ENCODE results near the gene IRX6. TPM values are rescaled to one million over a fixed set of nuclear protein-coding genes. Genes with fewer than 3 reads are reported as not detected.

IRX6 gene
- polyA plus RNA-seq, 3 donors: not detected

DNA sequence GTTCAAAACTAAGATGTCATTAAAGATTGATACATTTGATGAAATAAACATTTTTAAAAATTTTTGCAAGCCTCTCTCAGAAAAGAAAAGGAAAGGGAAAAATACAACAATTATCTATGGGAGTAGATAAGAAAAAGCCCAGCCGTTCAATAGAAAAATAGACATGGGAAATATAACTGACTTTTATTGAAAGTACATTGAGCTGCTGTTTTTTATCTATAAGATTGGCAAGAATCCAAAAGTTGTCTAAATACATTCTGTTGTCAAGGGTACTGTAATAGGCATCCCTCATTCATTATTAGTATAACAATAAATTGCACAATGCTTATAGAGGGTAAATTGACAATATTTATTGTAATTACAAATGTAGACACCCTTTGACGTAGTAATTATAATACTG lies 38.4 kb upstream of the IRX6 start:
- DNase-seq: no peak
- Mint-ChIP-seq H3K9me3 (peaks cover 2 to 6% (median 4%) of the 10 kb centered on the region in 7 donors), H3K27me3 (ENCODE audit: low read depth in 3 of 3) (peaks cover 0 to 8% (median 7%) of the 10 kb centered on the region in 3 donors), H3K27ac (no peak overlapping the region), H3K4me1 (no peaks in the 10 kb centered on the region), H3K4me3 (no peak overlapping the region), H3K36me3 (no peaks in the 10 kb centered on the region)
- Histone ChIP-seq H3K4me3 (replicated peaks in 1 of 3; ENCODE audit: low read depth in 2 of 3, low read length in 3 of 3) (no peak overlapping the region), H4K20me1 (ENCODE audit: insufficient read depth, low read length) (no peaks in the 10 kb centered on the region), H3K27me3 (ENCODE audit: control insufficient read depth in 2 of 2, insufficient read depth in 2 of 2, low read length in 2 of 2) (peaks cover 0 to 2% of the 10 kb centered on the region in 2 donors), H2AFZ (ENCODE audit: insufficient read depth, low read depth, low read length, poor library complexity, severe bottlenecking) (no peak overlapping the region), H3K36me3 (replicated peaks in 1 of 2; ENCODE audit: control insufficient read depth in 1 of 2, insufficient read depth in 2 of 2, low read length in 2 of 2) (no peaks in the 10 kb centered on the region), H3K4me1 (ENCODE audit: control insufficient read depth in 1 of 2, insufficient read depth in 2 of 2, low read length in 2 of 2) (no peaks in the 10 kb centered on the region), H3K9ac (ENCODE audit: insufficient read depth, low read length, poor library complexity, severe bottlenecking) (no peak overlapping the region), H3K79me2 (ENCODE audit: insufficient read depth, low read length) (no peaks in the 10 kb centered on the region), H3K9me3 (replicated peaks in 1 of 2; ENCODE audit: control insufficient read depth in 1 of 2, insufficient read depth in 1 of 2, low read length in 2 of 2) (peaks cover 0 to 4% of the 10 kb centered on the region in 2 donors), H3K4me2 (replicated peaks; ENCODE audit: extremely low read depth, low read length, poor library complexity, severe bottlenecking) (no peak overlapping the region), H3K27ac (ENCODE audit: low read depth in 1 of 2, low read length in 2 of 2) (no peak overlapping the region)
- WGBS (ENCODE audit: insufficient coverage): no CpG with 5 or more reads among the region's 2 CpGs
- intact Hi-C loops (cut with micrococcal nuclease): no loop called here
- TF ChIP-seq CTCF (IDR thresholded peaks at IDR 0.05): no peak

GRCh38 chr16:55289353-55289752 lies 34.6 kb upstream of the IRX6 start:
- H3K9ac ChIP-seq (ENCODE audit: insufficient read depth, low read length, poor library complexity, severe bottlenecking): no peak overlapping the region
- Mint-ChIP-seq H3K36me3 (no peaks in the 10 kb centered on the region), H3K4me1 (no peaks in the 10 kb centered on the region), H3K4me3 (no peak overlapping the region), H3K27me3 (ENCODE audit: low read depth in 3 of 3) (peaks cover 3 to 7% (median 5%) of the 10 kb centered on the region in 3 donors), H3K27ac (no peak overlapping the region), H3K9me3 (peaks cover 2 to 8% (median 4%) of the 10 kb centered on the region in 7 donors)
- no peaks in the 10 kb centered on the region for H4K20me1 ChIP-seq (ENCODE audit: insufficient read depth, low read length)
- no peaks in the 10 kb centered on the region for H3K27me3 ChIP-seq (ENCODE audit: control insufficient read depth in 2 of 2, insufficient read depth in 2 of 2, low read length in 2 of 2)
- intact Hi-C loops (cut with micrococcal nuclease): no loop called here
- H3K4me2 ChIP-seq (replicated peaks; ENCODE audit: extremely low read depth, low read length, poor library complexity, severe bottlenecking): no peak overlapping the region
- TF ChIP-seq CTCF (IDR thresholded peaks at IDR 0.05): no peak
- H3K27ac ChIP-seq (ENCODE audit: low read depth in 1 of 2, low read length in 2 of 2): no peak overlapping the region
- WGBS (ENCODE audit: insufficient coverage): no CpG with 5 or more reads among the region's 2 CpGs
- no peaks in the 10 kb centered on the region for H3K4me1 ChIP-seq (ENCODE audit: control insufficient read depth in 1 of 2, insufficient read depth in 2 of 2, low read length in 2 of 2)
- H3K4me3 ChIP-seq (replicated peaks in 1 of 3; ENCODE audit: low read depth in 2 of 3, low read length in 3 of 3): no peak overlapping the region
- DNase-seq: no peak
- H2AFZ ChIP-seq (ENCODE audit: insufficient read depth, low read depth, low read length, poor library complexity, severe bottlenecking): no peak overlapping the region
- H3K36me3 ChIP-seq (replicated peaks in 1 of 2; ENCODE audit: control insufficient read depth in 1 of 2, insufficient read depth in 2 of 2, low read length in 2 of 2): no peaks in the 10 kb centered on the region
- H3K9me3 ChIP-seq (replicated peaks in 1 of 2; ENCODE audit: control insufficient read depth in 1 of 2, insufficient read depth in 1 of 2, low read length in 2 of 2): peaks cover 0 to 4% of the 10 kb centered on the region in 2 donors
- no peaks in the 10 kb centered on the region for H3K79me2 ChIP-seq (ENCODE audit: insufficient read depth, low read length)
